Stimulated activated naive CD8-positive, alpha-beta T cell treated with anti-CD3 and anti-CD28 coated beads, Interleukin-15, amount 100 ng/mL, for 72 hours (primary cell): ENCODE results near the gene REG3G.

Experiments
- ATAC-seq: fragments of 150-1000 bp; cut with Tn5 transposase; 2 replicates; pipeline ENCODE4 v1.10.0; 2021; ENCODE audit warnings: mild to moderate bottlenecking, moderate library complexity
- DNase-seq, 2 donors: peaks; one replicate each; pipeline ENCODE4 v3.0.0; 2021 to 2022
- H3K27ac Mint-ChIP-seq, 2 donors: one replicate each; pipeline ENCODE4 v1.8.0; 2022; ENCODE audit warnings: mild to moderate bottlenecking in 2 of 2, mixed read lengths in 2 of 2, moderate library complexity in 2 of 2
- H3K27me3 Mint-ChIP-seq: one replicate; pipeline ENCODE4 v1.8.0; 2022; ENCODE audit warnings: mixed read lengths
- H3K4me1 Mint-ChIP-seq: one replicate; pipeline ENCODE4 v1.8.0; 2022; ENCODE audit warnings: mild to moderate bottlenecking, mixed read lengths
- H3K4me3 Mint-ChIP-seq, 2 donors: one replicate each; pipeline ENCODE4 v1.8.0; 2022; ENCODE audit warnings: mild to moderate bottlenecking in 2 of 2, mixed read lengths in 2 of 2, moderate library complexity in 1 of 2
- H3K9me3 Mint-ChIP-seq, 2 donors: one replicate each; pipeline ENCODE4 v1.8.0; 2022; ENCODE audit warnings: mixed read lengths in 2 of 2

The REG3G gene

GRCh38 chr2:79025421-79025820 is at the start of gene REG3G:
TSS of gene REG3G (plus strand) at chr2:79025702. CDS start at chr2:79026094, 392 bp downstream.
- no peak within 1 kb of the TSS for H3K27ac Mint-ChIP-seq
- H3K4me1 Mint-ChIP-seq = no peaks in the 10 kb centered on the region
- no peak within 1 kb of the TSS for H3K4me3 Mint-ChIP-seq
- peaks cover 7 to 25% of the 10 kb centered on the region in 2 donors for H3K9me3 Mint-ChIP-seq
- DNase-seq (no peak), ATAC-seq (no peak)
- H3K27me3 Mint-ChIP-seq = no peaks in the 10 kb centered on the region

- no peak for DNase-seq
- no peak for ATAC-seq
Observed at GRCh38 chr2:78977661-78978145, 47.8 kb upstream of the REG3G start.

DNA sequence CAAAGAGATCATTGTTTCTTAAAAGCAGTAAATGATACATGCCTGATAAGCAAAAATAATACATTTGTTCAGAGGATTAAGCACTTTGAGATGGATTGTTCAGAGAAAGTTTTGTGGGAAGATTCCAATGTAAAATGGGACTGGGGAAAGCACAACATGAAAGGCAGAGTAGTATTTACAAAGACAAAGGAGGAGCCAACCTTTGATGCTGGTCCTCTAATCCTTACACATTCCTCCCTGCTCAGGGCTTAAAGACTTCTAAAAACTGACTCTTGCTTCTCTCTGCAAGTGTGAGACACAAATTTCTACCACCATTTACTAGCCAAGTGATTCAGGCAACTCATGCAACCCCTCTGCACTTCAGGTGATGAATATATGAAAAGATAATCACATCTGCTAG is 47.2 kb upstream of the REG3G start:
- peaks cover 0 to 9% of the 10 kb centered on the region in 2 donors for H3K9me3 Mint-ChIP-seq
- no peak overlapping the region for H3K27ac Mint-ChIP-seq
- no peaks in the 10 kb centered on the region for H3K27me3 Mint-ChIP-seq
- H3K4me1 Mint-ChIP-seq = no peaks in the 10 kb centered on the region
- ATAC-seq = no peak
- no peak for DNase-seq
- H3K4me3 Mint-ChIP-seq = no peak overlapping the region

More at GRCh38 chr2:78977661-78978145, 47.8 kb upstream of the REG3G start:
- Mint-ChIP-seq H3K4me3 (no peak overlapping the region), H3K27me3 (no peaks in the 10 kb centered on the region), H3K27ac (no peak overlapping the region), H3K4me1 (no peaks in the 10 kb centered on the region), H3K9me3 (peaks cover 0 to 7% of the 10 kb centered on the region in 2 donors)

GRCh38 chr2:78979380-78980151 is 45.9 kb upstream of the REG3G start:
- Mint-ChIP-seq H3K9me3 (peaks cover 0 to 14% of the 10 kb centered on the region in 2 donors), H3K27ac (no peak overlapping the region), H3K4me1 (no peaks in the 10 kb centered on the region), H3K4me3 (no peak overlapping the region), H3K27me3 (no peaks in the 10 kb centered on the region)
- peak; percentile 15 to 18 for DNase-seq
- ATAC-seq = no peak

DNA sequence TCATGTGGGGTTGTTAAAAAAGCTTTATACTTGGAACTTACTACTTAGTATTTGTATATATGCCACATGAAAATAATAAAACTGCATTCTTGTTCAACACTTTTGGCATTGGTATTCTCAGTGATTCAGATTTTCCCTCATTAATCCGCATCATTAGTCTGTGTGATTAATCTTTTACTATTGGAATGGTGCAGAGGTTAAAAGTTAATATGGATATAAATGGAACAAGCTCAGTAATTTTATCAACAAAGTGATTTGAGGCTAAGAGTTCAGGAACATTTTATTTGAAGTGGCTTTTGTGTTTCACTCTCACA is 45.4 kb upstream of the REG3G start:
- H3K27me3 Mint-ChIP-seq = no peaks in the 10 kb centered on the region
- H3K27ac Mint-ChIP-seq = no peak overlapping the region
- no peak overlapping the region for H3K4me3 Mint-ChIP-seq
- DNase-seq (no peak), ATAC-seq (no peak)
- no peaks in the 10 kb centered on the region for H3K4me1 Mint-ChIP-seq
- peaks cover 0 to 14% of the 10 kb centered on the region in 2 donors for H3K9me3 Mint-ChIP-seq

DNA sequence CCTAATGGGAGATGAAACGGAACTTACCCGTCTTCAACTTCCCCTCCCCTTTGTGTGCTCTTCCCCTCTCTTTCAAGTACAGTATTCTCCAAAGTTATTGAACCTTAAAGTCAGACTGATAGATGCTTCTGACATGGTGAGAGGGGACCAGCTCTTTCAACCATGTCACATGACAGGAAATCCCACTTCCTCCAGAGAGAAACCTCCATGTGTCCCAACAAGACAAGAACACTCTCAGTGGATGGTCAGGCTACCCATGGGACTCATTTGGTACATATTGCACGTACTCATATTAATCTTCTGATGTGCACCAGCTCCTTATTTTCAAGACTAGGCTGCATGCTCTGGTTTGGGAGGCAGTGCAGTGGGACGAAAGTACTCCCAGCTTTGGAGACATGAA is 44.6 kb upstream of the REG3G start:
- no peaks in the 10 kb centered on the region for H3K4me1 Mint-ChIP-seq
- H3K27ac Mint-ChIP-seq = no peak overlapping the region
- H3K4me3 Mint-ChIP-seq = no peak overlapping the region
- DNase-seq = no peak
- peaks cover 0 to 14% of the 10 kb centered on the region in 2 donors for H3K9me3 Mint-ChIP-seq
- ATAC-seq = no peak
- no peaks in the 10 kb centered on the region for H3K27me3 Mint-ChIP-seq

DNA sequence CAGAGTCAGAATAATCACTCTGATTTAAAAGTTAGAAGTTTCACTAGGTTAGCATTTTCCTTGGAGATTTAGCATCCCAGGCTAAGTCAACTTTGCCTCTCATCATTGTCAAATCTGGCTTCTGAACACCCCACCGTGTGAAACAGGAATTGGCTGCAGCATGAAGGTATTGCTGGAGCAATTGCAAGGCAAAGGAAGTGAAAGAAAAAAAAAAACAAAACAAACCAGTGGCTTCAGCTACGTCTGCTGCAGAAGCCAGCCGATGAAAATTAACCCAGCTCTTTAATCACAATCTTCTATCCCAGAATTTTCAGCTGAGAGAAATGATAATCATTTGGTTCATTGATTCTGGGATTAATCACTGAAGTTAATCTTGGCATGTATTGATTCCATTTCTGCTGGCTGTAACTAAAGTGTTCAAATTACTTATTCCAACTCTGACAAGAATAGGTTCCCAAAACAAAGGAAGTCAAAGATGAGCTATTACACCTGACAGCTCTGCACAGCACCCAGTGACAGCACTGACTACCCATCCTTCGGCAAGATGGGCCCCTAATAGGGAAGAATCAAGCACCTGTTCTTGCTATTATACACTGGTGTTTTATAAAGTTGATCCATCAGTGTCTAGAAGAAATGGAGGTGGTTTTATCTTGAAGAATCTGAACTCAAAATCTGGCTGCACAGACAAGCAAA is 42.7 kb upstream of the REG3G start:
- Mint-ChIP-seq H3K4me3 (no peak overlapping the region), H3K27ac (no peak overlapping the region), H3K27me3 (no peaks in the 10 kb centered on the region), H3K9me3 (peaks cover 0 to 14% of the 10 kb centered on the region in 2 donors), H3K4me1 (no peaks in the 10 kb centered on the region)
- no peak for DNase-seq
- ATAC-seq = no peak

GRCh38 chr2:78984386-78984785 is 41.1 kb upstream of the REG3G start:
- Mint-ChIP-seq H3K4me3 (no peak overlapping the region), H3K27ac (no peak overlapping the region), H3K4me1 (no peaks in the 10 kb centered on the region), H3K9me3 (peaks cover 0 to 14% of the 10 kb centered on the region in 2 donors), H3K27me3 (no peaks in the 10 kb centered on the region)
- no peak for ATAC-seq
- no peak for DNase-seq

- Mint-ChIP-seq H3K4me1 (no peaks in the 10 kb centered on the region), H3K4me3 (no peak overlapping the region), H3K9me3 (peaks cover 0 to 13% of the 10 kb centered on the region in 2 donors), H3K27me3 (no peaks in the 10 kb centered on the region), H3K27ac (no peak overlapping the region)
- no peak for ATAC-seq
- DNase-seq = no peak
Observed at GRCh38 chr2:78985558-78985957, 39.9 kb upstream of the REG3G start.

GRCh38 chr2:78989051-78989450 is 36.5 kb upstream of the REG3G start:
- Mint-ChIP-seq H3K4me1 (peaks cover 7% of the 10 kb centered on the region), H3K4me3 (no peak overlapping the region), H3K27ac (no peak overlapping the region), H3K9me3 (peaks cover 6 to 18% of the 10 kb centered on the region in 2 donors), H3K27me3 (peaks cover 22% of the 10 kb centered on the region)
- ATAC-seq (no peak), DNase-seq (no peak)

DNA sequence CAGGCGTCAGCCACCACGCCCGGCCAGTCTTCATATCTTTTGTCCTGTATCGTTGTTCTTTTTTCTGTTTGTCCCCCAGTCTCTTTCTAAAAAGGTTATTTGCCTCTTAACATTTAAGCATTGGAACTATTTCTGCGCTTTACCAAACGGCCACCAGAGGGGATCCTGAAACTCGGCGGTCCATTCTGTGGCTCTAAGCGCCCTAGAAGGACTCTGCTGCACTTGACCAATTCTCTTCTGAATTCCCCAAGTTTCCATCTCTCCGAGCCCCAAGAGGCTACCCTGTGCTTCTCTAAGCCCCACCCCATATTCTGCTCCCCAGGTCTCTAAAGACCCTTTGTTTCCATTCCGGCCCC is 33.1 kb upstream of the REG3G start:
- ATAC-seq (no peak), DNase-seq (no peak)
- H3K4me3 Mint-ChIP-seq = no peak overlapping the region
- peaks cover 10 to 19% of the 10 kb centered on the region in 2 donors for H3K9me3 Mint-ChIP-seq
- H3K27ac Mint-ChIP-seq = peak overlapping the region in 1 of 2 donors; percentile 48
- H3K27me3 Mint-ChIP-seq = peaks cover 35% of the 10 kb centered on the region
- peaks cover 7% of the 10 kb centered on the region for H3K4me1 Mint-ChIP-seq

- Mint-ChIP-seq H3K4me1 (peaks cover 7% of the 10 kb centered on the region), H3K4me3 (no peak overlapping the region), H3K27me3 (peaks cover 35% of the 10 kb centered on the region), H3K9me3 (peaks cover 10 to 19% of the 10 kb centered on the region in 2 donors), H3K27ac (no peak overlapping the region)
- no peak for DNase-seq
- no peak for ATAC-seq
Observed at GRCh38 chr2:78992807-78993517, 32.5 kb upstream of the REG3G start.

DNA sequence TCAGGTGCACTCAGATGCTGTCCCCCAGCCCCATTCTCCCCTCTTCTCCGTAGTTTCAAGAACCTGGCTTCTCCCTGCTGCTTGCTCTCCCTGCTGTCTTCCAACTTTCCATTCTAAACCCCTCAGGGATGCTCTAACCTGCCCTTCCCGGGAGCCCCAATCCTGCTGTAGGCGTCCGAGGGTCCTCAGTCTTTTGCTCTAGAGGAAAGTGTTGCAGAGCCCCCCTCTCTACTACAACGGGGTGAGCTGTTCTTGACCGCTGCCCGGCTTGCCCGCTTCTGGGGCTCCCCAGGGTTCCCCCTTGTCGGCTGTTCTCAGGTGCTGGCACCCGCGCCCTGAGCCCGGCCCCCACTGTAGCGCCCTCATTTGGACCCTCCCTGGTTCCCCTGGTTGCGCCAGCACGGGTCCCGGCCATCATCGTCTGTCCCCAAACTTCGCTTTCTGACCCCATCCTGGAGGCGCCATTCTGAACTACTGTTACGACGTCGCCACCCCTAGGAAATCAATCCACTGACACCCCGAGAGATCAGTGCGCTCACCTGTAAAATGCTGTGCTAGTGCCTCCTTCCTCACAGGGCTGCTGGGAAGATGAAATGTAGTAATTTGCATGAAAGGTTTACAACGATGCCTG is 31.9 kb upstream of the REG3G start:
- H3K4me3 Mint-ChIP-seq = no peak overlapping the region
- no peak overlapping the region for H3K27ac Mint-ChIP-seq
- H3K4me1 Mint-ChIP-seq = peaks cover 7% of the 10 kb centered on the region
- DNase-seq = no peak
- ATAC-seq = no peak
- peaks cover 35% of the 10 kb centered on the region for H3K27me3 Mint-ChIP-seq
- peaks cover 10 to 19% of the 10 kb centered on the region in 2 donors for H3K9me3 Mint-ChIP-seq

GRCh38 chr2:78994789-78995188 is 30.7 kb upstream of the REG3G start:
- Mint-ChIP-seq H3K9me3 (peaks cover 10 to 19% of the 10 kb centered on the region in 2 donors), H3K4me1 (peaks cover 7% of the 10 kb centered on the region), H3K4me3 (no peak overlapping the region), H3K27me3 (peaks cover 35% of the 10 kb centered on the region), H3K27ac (no peak overlapping the region)
- no peak for ATAC-seq
- DNase-seq = no peak

GRCh38 chr2:78999406-78999805 is 26.1 kb upstream of the REG3G start:
- DNase-seq (no peak), ATAC-seq (no peak)
- Mint-ChIP-seq H3K9me3 (peaks cover under 1 to 7% of the 10 kb centered on the region in 2 donors), H3K4me3 (no peak overlapping the region), H3K27ac (no peak overlapping the region), H3K27me3 (peaks cover 10% of the 10 kb centered on the region), H3K4me1 (no peaks in the 10 kb centered on the region)
